Measurements from ENCODE around the gene GTF3C1. TPM values are rescaled to one million over a fixed set of nuclear protein-coding genes. Genes with fewer than 3 reads are reported as not detected.
"Not testable (repeated sequence)": the region's sequence is repeated elsewhere in the genome, so short reads cannot be mapped to it uniquely, and the experiment has no call there.

GTF3C1 gene
- total RNA-seq, 2 experiments from 2014 or later = 60.3 to 61.0 TPM

DNA sequence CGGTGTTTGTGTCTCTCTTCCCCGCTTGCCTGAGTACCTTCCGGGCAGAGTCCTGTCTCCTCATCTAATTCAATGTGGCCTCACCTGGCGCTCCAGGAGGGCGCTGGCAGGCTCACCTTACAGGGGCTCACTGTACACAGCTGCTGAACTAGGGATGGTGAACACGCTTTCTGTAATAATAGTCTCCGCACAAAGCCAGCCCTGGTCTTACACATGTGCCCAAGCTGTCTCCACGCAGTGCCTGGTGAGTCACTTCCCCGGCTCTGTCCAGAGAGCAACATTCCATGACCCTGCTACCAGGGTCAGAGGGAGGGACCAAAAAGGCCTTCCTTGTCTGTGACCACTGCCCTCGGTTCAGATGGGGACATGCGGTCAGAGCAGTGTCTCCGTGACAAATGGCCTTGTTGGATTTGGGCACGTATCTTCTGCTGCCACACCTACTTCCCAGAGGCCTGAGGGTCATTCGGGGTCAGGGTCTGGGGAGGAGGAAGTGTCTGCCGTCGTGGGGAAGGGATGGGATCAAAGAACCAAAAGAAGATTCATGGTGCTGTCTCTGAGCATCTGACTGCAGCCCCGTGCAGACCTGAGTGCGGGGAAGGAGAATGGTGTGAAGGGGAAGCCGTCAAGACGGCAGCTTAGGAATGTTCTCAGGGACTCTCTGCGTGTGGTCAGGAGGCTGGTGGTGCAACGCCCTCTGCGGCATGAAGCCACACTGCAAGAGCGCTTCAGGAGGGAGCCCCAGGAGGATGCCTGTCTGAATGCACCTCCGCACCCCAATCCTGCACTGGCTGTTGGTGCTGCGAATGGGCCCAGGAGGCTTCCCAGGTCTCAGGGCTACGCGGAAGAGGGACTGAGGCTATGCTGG is 78.9 kb downstream of the GTF3C1 start:
- ChIA-PET POLR2A (no interaction called here), CTCF (no interaction called here)

DNA sequence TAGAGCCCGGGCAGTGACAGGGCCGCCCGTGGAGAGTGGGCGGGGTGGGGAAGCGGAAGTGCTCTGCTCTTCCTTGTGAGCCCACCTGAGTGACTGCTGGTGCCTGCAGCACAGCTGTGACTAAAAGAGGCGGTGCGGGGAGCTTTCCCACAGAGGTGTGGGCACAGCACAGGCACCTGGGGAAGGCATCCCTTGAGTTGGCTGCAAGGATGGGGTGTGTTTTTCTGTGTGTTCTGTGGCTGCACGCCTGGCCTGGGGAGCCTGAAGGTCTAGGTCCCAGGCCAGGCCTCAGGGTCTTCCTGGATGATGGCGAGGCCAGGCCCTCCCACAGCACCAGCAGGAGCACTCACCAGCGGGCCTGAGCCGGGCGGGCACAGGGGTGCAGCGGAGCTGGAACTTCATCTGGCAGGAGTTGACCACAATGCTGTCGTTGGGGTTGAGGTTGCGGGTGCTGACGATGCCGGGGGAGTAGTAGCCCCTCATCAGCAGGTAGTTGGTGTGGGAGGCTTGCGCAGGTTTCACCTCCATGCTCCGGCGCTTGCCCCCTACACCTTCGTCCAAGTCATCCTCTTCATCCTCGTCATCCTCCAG is 80.7 kb downstream of the GTF3C1 start:
- POLR2A ChIA-PET = no interaction called here
- CTCF ChIA-PET = no interaction called here

DNA sequence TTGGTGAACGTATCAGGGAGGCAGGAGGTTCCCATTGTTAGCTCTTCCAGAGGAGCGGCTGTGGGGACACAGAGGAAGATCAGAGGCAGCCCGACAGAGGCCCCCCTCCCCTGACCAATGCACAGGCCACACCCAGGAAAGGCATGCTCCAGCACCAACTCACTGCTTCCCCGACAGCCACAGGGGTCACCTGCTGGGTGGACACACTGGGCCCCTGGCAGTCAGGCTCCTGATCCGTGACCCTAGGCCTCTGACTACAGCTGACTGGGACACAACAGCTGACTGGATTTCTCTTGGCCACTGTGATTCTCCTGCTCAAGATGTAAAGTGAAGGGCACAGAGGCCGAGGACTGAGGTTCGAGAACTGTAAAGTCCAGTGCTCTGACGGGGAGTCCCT is 84.2 kb downstream of the GTF3C1 start:
- ChIA-PET POLR2A (no interaction called here), CTCF (no interaction called here)

DNA sequence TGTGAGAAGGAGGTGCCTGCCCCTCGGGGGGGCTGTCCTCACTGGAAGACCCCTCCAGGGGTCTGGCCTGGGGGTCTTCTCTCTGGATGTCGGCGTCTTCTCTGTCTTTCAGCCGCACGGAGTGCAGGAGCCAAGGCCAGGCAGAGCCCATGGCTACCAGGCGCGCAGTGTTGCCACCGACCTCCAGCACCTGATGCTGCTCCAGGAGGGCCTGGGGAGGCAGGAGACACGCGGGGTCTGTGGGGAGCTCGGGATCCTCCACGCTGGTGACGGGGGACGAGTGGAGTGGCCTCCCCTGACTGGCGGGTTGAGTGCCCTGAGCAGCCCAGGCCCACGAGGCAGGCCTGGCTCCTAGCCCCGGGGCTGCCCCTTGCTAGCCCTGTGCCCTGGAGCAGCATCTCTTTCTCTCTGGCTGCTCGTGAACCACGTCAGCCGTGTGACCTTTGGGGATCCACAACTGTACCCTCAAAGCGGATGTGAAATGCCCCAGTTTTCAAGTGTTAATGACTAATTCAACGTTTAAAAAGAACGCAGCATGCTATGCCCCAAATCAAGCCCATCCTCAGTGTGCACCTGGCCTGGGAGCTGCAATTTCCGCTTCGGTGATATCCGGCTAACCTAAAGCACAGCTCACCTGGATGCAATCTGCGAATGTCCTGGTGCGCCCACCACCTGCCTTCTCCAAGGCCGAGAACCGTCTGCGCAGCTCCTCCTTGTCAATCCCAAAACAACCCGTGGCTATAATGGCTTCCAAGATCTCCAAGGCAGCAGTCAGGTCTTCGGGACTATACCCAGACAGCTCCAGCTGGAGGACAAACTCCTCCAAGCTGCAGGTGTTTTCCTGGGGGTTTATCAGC is 84.9 kb downstream of the GTF3C1 start:
- CTCF ChIA-PET = interaction anchor here (1.3 to 1.9 kb wide), 2 partner anchors 97 to 286 kb away, joined by 3 to 6 read pairs; no protein-coding TSS in a partner anchor
- POLR2A ChIA-PET = no interaction called here

DNA sequence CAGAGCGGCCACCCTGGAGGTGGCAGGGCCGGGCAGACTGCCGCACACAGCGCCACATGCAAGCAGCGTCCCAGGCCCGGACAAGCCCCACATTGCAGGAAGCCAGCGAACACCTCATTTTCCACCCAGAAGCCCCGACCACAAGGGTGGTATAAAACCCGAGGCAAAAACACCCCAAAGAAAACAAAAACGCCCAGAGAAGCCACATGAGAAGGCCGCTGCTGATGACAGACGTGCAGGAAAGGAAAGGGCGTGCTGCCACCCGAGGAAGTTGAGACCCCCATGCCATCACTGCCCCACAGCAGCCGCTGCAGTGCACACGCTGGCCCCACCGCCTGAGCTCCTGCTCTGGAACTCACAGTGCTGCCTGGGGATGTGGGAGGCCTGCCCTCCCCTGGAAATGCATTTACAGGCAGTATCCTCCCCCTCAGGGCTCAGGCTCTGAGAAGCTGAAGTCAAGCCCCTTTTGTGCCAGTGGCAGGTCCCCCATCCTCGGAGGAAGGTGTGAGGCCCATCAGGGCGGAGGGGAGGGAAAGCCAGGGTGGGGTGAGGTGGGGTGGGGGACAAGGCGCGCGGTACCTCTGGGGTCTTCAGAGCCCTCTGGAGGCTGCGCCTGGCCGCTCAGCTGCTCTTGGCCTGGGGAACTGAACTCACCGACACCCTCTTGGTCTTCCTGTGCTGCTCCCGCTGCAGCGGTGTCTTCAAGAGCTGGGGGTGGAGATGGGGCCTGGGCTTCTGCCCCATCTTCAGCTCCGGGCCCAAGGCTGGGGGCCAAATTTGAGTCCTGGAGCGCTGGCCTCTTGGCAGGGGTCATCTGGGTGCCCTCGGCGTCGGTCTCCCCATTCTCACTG is 85.7 kb downstream of the GTF3C1 start:
- ChIA-PET POLR2A (interaction anchor here (1.1 kb wide), 1 partner anchor 231 kb away, joined by 3 read pairs; no protein-coding TSS in a partner anchor), CTCF (interaction anchor here (1.3 to 2.3 kb wide), 4 partner anchors 96 to 309 kb away, joined by 3 to 7 read pairs (median 5); no protein-coding TSS in a partner anchor)

DNA sequence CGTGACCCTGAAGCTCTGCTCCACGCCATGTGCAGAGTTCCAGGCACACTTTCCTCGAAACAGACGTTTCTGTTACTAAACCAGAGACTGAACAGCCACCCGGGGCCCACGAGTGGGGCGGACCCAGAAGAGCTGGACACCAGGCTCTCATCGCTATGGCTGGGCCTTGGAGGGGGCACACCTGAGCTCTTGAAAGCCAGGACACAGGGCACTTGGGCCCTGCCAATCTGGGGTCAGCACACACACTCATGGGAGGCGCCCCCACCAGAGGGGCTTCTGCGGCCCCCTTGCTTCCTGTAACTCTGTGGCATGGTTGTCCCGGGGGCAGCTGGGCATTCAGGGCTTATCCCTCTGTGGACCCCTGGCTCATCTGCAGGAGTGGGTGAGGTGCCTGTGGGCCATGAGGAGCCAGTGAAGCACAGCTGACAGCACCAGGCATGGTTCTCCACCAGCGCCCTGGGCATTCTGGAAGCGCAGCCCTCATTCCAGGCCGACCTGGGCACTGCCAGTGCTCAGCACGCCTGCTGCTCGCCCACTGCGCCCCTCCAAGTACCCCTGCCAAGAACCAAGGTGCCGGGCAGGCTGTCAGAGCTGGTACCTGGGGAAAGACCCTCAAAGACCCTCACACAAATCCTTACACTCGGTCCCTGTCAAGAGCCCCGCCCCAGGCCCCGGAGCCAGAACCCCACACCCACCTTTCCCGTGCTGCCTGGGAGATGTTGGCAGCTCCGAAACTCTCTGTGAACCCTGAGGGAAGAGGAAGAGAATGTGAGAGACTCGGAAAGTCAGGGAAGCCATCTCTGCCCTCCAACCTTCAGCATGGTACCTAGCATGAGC is 86.6 kb downstream of the GTF3C1 start:
- POLR2A ChIA-PET = interaction anchor here (0.5 to 1.1 kb wide), 2 partner anchors 34 to 230 kb away, joined by 3 read pairs; no protein-coding TSS in a partner anchor
- CTCF ChIA-PET = interaction anchor here (0.6 to 2.3 kb wide), 6 partner anchors 61 to 353 kb away, joined by 3 to 7 read pairs (median 4); partner anchors contain the start of gene IL21R

DNA sequence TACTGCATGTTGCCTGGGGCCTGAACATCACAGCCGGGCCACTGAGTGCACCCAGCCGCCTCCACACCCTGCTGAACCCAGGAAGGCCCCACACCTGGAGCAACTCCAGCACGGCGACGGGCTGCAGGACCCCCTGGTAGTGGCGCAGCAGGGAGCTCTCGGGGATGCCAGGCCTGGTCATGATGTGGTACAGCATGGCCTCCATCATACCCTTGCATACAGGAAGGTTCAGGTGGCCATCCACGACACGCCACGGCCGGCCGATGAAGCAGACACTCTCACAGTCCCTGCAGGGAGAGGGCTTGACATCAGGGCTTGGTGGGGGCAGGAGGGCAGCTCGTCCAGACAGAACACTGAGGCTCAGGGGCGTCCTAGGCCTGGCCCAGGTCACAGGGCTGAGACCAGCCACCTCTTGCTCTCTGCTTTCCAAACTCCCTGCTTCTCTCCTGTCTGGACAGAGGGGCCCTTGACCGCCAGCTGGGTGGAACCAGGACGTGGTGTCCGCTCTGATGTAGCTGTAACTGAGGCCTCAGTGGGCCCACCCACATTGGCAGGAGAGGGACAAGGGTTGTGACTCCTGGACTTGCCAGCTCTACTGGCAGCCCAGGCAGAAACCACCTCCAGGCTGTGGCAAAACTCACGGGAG is 87.4 kb downstream of the GTF3C1 start:
- ChIA-PET CTCF (interaction anchor here (0.6 to 2.3 kb wide), 6 partner anchors 60 to 353 kb away, joined by 3 to 7 read pairs (median 4); partner anchors contain the start of gene IL21R), POLR2A (no interaction called here)

DNA sequence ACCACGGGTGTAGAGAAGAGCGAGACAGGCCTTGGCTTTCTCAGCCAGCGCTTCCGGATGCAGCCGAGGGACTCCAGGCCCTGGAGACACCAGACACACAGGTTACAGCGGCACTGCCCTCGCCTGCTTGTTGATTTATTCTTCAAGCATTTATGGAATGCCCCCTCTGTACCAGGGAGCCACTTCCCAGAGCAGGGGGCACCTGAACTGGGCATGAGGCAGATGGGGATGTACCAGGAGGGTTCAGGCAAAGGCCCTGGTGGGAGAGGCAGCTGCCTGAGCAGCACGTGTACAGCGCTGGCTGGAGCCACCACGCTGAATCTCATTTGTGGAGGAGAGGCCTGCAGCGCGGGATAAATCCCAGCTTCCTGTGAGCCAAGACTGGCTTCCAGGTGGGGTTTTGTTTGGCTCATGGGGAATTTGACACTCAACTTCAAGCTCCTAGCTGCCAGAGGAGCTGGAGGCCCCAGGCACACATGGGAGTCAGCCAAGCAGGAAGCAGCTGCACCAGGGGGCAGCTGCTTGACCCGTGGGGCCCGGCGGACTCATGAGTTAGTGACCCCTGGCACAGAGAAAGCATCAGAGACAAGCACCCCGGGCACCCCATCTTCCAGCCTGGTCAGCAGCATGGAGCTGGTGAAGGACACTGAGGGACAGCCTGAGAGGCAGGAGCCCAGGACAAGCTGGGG is 88.1 kb downstream of the GTF3C1 start:
- CTCF ChIA-PET = interaction anchor here (1.1 to 2.3 kb wide), 2 partner anchors 282 to 306 kb away, joined by 3 to 7 read pairs; no protein-coding TSS in a partner anchor
- POLR2A ChIA-PET = no interaction called here

DNA sequence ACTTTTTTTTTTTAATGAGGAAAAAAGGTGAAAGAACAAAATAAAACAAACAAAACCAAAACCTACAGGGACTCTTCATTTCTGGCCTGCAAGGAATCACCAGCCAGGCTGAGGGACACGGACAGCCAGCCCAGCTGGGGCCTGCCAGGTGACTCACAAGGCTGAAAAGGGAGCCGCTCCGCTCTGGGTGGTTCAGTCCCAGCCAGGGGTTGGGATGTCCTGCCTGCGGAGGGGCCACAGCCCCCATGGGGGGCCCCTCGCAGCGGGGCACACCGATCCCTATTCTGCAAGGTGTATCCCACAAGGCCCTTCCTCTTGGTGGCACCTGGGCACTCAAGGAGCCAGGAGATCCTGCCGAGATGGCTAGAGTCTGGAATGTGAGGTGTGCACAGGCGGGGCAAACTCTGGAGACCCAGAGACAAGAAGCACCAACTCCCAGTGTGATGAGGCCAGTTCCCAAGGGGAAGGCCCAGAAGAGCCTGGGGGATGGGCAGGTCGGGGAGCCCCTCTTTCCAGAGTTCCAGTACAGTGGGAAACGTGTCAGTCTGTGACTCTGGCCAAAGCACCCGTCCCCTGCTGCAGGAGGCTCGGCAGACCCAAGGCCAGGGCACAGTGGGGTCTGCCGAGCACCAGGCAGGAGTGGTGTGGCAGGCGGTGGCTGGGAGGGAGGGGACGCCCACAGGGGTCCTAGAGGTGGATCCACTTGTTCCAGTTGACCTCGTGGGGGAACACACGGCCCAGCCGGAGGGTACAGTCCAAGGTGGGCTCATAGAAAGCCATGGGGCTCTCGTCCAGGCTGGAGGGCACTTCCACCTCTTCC is 88.8 kb downstream of the GTF3C1 start:
- ChIA-PET CTCF (interaction anchor here (1.4 to 2.4 kb wide), 2 partner anchors 226 to 281 kb away, joined by 3 to 8 read pairs; no protein-coding TSS in a partner anchor), POLR2A (no interaction called here)

DNA sequence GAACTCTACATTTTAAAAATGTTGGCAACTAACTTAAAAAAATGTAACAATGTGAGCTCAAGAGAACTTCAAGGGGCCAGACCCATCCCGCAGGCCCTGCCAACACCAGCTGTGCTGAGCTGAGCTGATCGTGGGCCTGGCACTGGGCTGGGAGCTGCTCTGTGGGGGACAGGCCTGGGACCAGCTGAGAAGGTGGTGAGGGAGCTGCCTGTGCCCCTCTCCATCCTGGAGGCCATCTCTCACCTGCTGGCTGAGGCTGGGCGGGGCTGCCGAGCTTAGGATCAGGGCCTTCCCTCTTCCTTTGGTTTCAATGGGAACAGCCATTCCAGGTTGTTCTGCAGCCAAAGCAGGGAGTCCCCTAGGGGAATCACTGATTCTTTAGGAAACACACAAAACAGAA is 89.5 kb downstream of the GTF3C1 start:
- POLR2A ChIA-PET = interaction anchor here (0.5 kb wide), 1 partner anchor 50 kb away, joined by 4 read pairs; no protein-coding TSS in a partner anchor
- CTCF ChIA-PET = interaction anchor here (1.4 to 2.4 kb wide), 2 partner anchors 226 to 281 kb away, joined by 3 to 8 read pairs; no protein-coding TSS in a partner anchor

DNA sequence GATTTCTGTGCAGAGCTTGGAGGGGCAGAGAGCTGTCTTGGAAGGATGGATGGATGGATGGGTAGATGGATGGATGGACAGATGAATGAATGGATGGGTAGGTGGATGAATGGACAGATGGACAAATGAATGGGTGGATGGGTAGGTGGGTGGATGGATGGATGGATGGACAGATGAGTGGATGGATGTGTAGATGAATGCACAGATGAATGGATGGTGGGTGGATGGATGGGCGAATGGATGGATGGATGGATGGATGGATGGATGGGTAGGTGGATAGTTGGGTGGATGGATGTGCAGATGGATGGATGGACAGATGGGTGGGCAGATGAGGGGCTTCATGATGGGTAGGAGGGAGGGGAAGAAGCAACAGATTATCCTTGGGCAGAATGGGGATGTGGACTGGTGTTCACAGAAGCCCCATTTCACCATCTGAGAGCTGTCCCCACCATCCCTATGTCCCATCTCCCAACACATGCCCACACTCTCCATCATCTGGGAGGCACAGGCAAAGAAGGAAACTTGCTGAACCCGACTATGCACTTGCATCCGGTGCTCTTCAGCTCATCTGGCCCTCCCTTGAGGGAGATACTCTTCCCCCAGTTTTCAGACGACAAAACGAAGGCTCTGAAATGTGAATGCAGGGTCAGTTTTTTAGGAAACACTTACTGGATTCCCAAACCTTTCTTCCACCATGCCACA is 90.6 kb downstream of the GTF3C1 start:
- CTCF ChIA-PET = interaction anchor here (0.6 to 2.4 kb wide), 3 partner anchors 224 to 341 kb away, joined by 3 to 8 read pairs (median 3); no protein-coding TSS in a partner anchor
- POLR2A ChIA-PET = interaction anchor here (0.6 kb wide), 1 partner anchor 175 kb away, joined by 4 read pairs; no protein-coding TSS in a partner anchor

DNA sequence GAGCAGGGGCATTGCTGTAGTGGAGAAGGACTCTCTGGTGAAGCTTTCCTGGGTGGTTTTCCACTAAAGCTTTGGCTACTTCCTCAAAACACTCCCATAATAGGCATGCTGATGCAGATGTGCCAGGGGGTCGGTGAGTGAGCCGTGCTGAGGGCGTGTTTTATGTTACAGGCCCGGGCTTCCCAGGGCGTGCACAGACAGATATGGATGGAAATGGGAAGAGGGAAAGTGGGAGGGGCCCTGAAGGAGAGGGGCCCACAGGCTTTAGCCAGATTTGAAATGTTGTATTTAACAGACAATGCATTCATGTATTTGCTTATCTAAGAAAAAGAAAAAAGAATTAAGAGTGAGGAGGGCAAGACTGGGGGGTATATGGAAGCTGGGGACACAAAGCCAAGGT is 91.5 kb downstream of the GTF3C1 start:
- CTCF ChIA-PET = interaction anchor here (0.6 to 2.4 kb wide), 4 partner anchors 82 to 341 kb away, joined by 3 to 8 read pairs (median 3); no protein-coding TSS in a partner anchor
- POLR2A ChIA-PET = no interaction called here

DNA sequence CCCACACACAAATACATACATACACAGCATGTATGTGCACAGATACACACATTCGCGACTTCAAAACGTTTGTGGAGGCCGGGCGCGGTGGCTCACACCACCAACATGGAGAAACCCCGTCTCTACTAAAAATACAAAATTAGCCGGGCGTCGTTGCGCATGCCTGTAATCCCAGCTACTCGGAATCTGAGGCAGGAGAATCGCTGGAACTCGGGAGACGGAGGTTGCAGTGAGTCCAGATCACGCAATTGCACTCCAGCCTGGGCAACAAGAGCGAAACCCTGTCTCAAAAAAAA is 92.2 kb downstream of the GTF3C1 start:
- POLR2A ChIA-PET = not testable (repeated sequence)
- CTCF ChIA-PET = interaction anchor here (0.7 to 1.4 kb wide), 3 partner anchors 82 to 335 kb away, joined by 3 read pairs; no protein-coding TSS in a partner anchor

DNA sequence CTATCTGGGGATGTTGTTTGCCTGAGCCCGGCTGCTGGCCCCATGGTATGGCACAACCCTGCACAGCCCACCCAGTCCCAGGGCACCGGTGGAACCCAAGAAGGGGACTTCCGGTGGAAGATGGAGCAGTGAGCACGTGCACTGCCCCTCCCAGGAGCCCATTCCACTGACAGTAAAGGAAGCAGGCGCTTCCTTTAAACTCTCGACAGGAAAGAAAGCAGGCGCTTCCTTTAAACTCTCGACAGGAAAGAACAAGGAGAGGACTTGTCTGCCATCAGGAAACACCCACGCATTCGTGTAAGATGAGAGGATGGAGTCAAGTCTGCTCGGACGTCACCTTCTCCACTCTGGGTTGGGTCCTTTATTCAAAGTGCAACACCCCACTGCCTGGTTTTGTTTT is 94.0 kb downstream of the GTF3C1 start:
- ChIA-PET CTCF (interaction anchor here (0.8 to 2.2 kb wide), 3 partner anchors 49 to 283 kb away, joined by 3 to 5 read pairs (median 4); no protein-coding TSS in a partner anchor), POLR2A (no interaction called here)

DNA sequence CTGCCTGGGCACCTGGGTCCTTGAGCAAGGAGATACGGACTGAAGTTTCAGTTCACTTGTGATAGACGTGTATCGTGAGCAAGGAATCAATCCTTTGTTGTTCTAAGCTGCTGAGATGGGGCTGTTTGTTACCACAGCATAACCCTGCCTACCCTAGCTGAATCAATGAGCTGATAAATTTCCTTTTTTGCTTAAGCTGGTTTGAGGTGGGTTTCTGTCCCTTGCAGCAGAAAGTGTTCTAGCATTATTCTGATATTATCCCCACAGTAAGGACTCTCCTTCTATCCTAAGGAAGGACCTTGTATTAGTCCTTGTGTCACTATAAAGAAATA is 96.3 kb downstream of the GTF3C1 start:
- CTCF ChIA-PET = interaction anchor here (1.1 to 2.2 kb wide), 3 partner anchors 47 to 53 kb away, joined by 3 to 5 read pairs (median 3); no protein-coding TSS in a partner anchor
- POLR2A ChIA-PET = interaction anchor here (3.9 kb wide), 1 partner anchor 49 kb away, joined by 27 read pairs; no protein-coding TSS in a partner anchor

Measured in activated CD8-positive, alpha-beta memory T cell treated with anti-CD3 and anti-CD28 coated beads for 36 hours (primary cell).